ENCODE results near the gene KBTBD13. TPM values are rescaled to one million over a fixed set of nuclear protein-coding genes. Genes with fewer than 3 reads are reported as not detected.
A peak's percentile ranks its signal among the peaks of the same experiment; 100 is the strongest.
"Not testable (repeated sequence)": the region's sequence is repeated elsewhere in the genome, so short reads cannot be mapped to it uniquely, and the experiment has no call there.

KBTBD13 gene
- total and polyA plus RNA-seq, 3 donors from 2014 or later, result 1.2 to 3.4 (median 2.4) TPM

DNA sequence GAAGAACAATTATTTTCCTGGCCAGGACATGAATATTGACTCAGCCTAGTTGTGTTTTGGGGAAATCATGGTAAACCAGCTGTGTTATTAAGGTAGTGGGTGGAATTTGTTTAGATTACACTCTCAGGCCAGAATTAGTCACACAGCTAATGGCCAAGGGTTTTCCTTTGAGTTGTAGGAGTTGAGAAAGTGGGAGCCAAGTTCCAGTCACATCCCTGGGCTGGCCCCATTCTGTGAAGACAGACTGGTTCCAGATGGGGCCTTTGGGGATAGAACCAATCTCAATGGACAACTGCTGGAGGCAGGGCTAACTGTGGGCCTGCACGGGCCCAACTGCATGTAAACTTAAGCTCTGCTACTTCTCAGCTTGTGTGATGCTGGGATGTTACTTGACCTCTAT is 7.4 kb upstream of the KBTBD13 start:
- Histone ChIP-seq H3K4me1 (peaks cover 54% of the 10 kb centered on the region), H3K4me3 (no peak overlapping the region), H3K27me3 (no peaks in the 10 kb centered on the region), H3K27ac (peak overlapping the region; percentile 37 to 88), H3K9me3 (no peaks in the 10 kb centered on the region), H3K36me3 (ENCODE audit: low read depth, missing control alignments) (no peaks in the 10 kb centered on the region)
- TF ChIP-seq POLR2A (IDR thresholded peaks at IDR 0.05), result no peak
- TF ChIP-seq, protein P1, sequence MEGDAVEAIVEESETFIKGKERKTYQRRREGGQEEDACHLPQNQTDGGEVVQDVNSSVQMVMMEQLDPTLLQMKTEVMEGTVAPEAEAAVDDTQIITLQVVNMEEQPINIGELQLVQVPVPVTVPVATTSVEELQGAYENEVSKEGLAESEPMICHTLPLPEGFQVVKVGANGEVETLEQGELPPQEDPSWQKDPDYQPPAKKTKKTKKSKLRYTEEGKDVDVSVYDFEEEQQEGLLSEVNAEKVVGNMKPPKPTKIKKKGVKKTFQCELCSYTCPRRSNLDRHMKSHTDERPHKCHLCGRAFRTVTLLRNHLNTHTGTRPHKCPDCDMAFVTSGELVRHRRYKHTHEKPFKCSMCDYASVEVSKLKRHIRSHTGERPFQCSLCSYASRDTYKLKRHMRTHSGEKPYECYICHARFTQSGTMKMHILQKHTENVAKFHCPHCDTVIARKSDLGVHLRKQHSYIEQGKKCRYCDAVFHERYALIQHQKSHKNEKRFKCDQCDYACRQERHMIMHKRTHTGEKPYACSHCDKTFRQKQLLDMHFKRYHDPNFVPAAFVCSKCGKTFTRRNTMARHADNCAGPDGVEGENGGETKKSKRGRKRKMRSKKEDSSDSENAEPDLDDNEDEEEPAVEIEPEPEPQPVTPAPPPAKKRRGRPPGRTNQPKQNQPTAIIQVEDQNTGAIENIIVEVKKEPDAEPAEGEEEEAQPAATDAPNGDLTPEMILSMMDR (IDR thresholded peaks at IDR 0.05), result no peak
- intact Hi-C loops (cut with DNase I; ENCODE audit: low total_unique reads), result no loop called here
- no peak for DNase-seq
- 44 to 56% methylated on average over 1 of the region's 1 CpG for WGBS, 2 donors

DNA sequence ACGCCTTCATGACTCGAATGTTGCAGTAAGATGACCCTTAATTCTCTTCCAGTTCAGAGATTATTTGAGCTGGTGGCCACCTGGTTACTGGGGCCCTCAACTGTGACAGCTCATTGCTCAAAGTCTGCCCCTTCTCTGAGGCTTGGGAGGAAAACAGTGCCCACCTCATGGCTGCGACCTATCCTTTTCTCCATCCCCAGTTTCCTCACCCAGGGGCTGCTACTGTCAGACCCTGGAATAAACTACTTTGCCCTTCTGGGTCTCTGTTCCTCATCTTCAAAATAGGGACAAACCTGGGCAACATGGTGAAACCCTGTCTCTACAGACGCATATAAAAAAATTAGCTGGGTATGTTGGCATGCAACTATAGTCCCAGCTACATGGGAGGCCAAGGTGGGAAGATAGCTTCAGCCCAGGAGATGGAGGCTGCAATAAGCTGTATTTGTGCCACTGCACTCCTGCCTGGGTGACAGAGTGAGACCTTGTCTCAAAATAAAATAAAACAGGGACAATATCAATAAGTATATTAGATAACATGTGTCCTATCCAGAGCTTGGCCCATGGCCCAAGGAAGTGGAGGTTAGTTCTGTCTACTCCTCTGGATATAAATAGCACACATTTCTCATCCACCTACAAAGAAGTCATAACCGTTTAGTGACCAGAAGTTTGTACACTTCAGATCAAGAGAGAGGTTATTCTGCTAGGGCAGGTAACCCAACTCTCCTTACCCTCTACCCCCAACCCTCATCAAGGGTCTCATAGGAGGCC is 6.6 kb upstream of the KBTBD13 start:
- TF ChIP-seq, protein P1 (IDR thresholded peaks at IDR 0.05), result no peak
- no peak for TF ChIP-seq POLR2A (IDR thresholded peaks at IDR 0.05)
- Histone ChIP-seq H3K27me3 (no peaks in the 10 kb centered on the region), H3K27ac (peak overlapping the region in 1 of 2 donors; percentile 28), H3K4me1 (peaks cover 46% of the 10 kb centered on the region), H3K9me3 (no peaks in the 10 kb centered on the region), H3K36me3 (ENCODE audit: low read depth, missing control alignments) (no peaks in the 10 kb centered on the region), H3K4me3 (no peak overlapping the region)
- WGBS, 2 donors, result 61 to 62% methylated on average over 5 of the region's 5 CpGs
- no peak for DNase-seq
- intact Hi-C loops (cut with DNase I; ENCODE audit: low total_unique reads), result no loop called here

GRCh38 chr15:65071381-65071811 is 5.2 kb upstream of the KBTBD13 start:
- H3K27me3 ChIP-seq, result no peaks in the 10 kb centered on the region
- peak overlapping the region; percentile 13 to 28 for H3K27ac ChIP-seq
- no peaks in the 10 kb centered on the region for H3K36me3 ChIP-seq (ENCODE audit: low read depth, missing control alignments)
- TF ChIP-seq, protein P1 (IDR thresholded peaks at IDR 0.05), result no peak
- no peak for TF ChIP-seq POLR2A (IDR thresholded peaks at IDR 0.05)
- peaks cover 35% of the 10 kb centered on the region for H3K4me1 ChIP-seq
- 20 to 39% methylated on average over 2 to 5 of the region's 5 CpGs for WGBS, 2 donors
- DNase-seq, result peak; percentile 81
- no peaks in the 10 kb centered on the region for H3K9me3 ChIP-seq
- intact Hi-C loops (cut with DNase I; ENCODE audit: low total_unique reads), result no loop called here
- H3K4me3 ChIP-seq, result no peak overlapping the region

DNA sequence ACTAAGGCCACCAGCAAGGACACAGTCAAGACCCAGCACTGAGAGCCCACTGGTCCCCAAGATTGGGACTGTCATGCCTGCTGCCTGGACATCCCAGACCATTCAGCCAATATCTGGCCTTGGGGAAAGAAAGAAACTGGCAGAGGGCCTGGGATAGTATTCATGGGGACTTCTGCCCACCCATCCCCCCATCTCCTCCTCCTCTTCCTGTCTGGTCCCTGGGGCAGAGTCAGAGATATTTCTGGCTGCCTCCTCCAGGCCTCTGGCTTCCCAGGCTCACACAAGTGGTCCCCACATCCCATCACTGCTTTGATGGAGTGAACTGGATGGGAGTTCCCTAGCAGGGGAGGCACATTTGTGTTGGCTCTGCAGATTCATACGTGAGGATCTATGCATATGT is 4.5 kb upstream of the KBTBD13 start:
- no peaks in the 10 kb centered on the region for H3K9me3 ChIP-seq
- DNase-seq, result peak; percentile 52
- TF ChIP-seq, protein P1 (IDR thresholded peaks at IDR 0.05), result no peak
- no peak for TF ChIP-seq POLR2A (IDR thresholded peaks at IDR 0.05)
- no peak overlapping the region for H3K4me3 ChIP-seq
- H3K36me3 ChIP-seq (ENCODE audit: low read depth, missing control alignments), result no peaks in the 10 kb centered on the region
- H3K27ac ChIP-seq, result peak overlapping the region in 1 of 2 donors; percentile 28
- intact Hi-C loops (cut with DNase I; ENCODE audit: low total_unique reads), result no loop called here
- no peaks in the 10 kb centered on the region for H3K27me3 ChIP-seq
- WGBS, 2 donors, result 20 to 33% methylated on average over 1 of the region's 1 CpG
- peaks cover 30% of the 10 kb centered on the region for H3K4me1 ChIP-seq

- intact Hi-C loops (cut with DNase I; ENCODE audit: low total_unique reads), result no loop called here
- DNase-seq, result no peak
- Histone ChIP-seq H3K4me3 (no peak overlapping the region), H3K27ac (no peak overlapping the region), H3K4me1 (peaks cover 30% of the 10 kb centered on the region), H3K27me3 (no peaks in the 10 kb centered on the region), H3K9me3 (no peaks in the 10 kb centered on the region), H3K36me3 (ENCODE audit: low read depth, missing control alignments) (no peaks in the 10 kb centered on the region)
- TF ChIP-seq POLR2A (IDR thresholded peaks at IDR 0.05), result no peak
- TF ChIP-seq, protein P1 (IDR thresholded peaks at IDR 0.05), result no peak
- WGBS, 2 donors, result 91 to 92% methylated on average over 3 of the region's 3 CpGs
These were observed 3.9 kb upstream of the KBTBD13 start for GRCh38 chr15:65072617-65073016.

GRCh38 chr15:65074946-65075345 is 1.6 kb upstream of the KBTBD13 start:
- H3K4me3 ChIP-seq; H3K27me3 ChIP-seq; intact Hi-C loops (cut with DNase I; ENCODE audit: low total_unique reads); H3K9me3 ChIP-seq; H3K27ac ChIP-seq; DNase-seq; H3K36me3 ChIP-seq (ENCODE audit: low read depth, missing control alignments): not testable (repeated sequence)
- WGBS, 2 donors, result 98 to 100% methylated on average over 1 to 22 of the region's 22 CpGs
- H3K4me1 ChIP-seq, result peaks cover 28% of the 10 kb centered on the region

Measured in testis (tissue), 3 donors.